ENCODE results near the gene SFSWAP.

GRCh38 chr12:131773582-131774221 lies 62.8 kb downstream of the SFSWAP start:
- TF ChIP-seq POLR2A (IDR thresholded peaks at IDR 0.05) (no peak), CTCF (IDR thresholded peaks at IDR 0.05) (no peak)
